ENCODE measurements around the gene DUS3L.

GRCh38 chr19:5782322-5782721, 8.6 kb downstream of the DUS3L start:
- TF ChIP-seq CEBPB (IDR thresholded peaks at IDR 0.05) (no peak), YY1 (IDR thresholded peaks at IDR 0.05; ENCODE audit: low read depth) (no peak), MAX (IDR thresholded peaks at IDR 0.05) (no peak), NFIC (IDR thresholded peaks at IDR 0.05) (no peak), EP300 (IDR thresholded peaks at IDR 0.05; ENCODE audit: borderline replicate concordance) (no peak), REST (IDR thresholded peaks at IDR 0.05; ENCODE audit: low read depth) (no peak), EGR1 (IDR thresholded peaks at IDR 0.05) (no peak)

Data from Ishikawa (cell line).